GM19025 (cell line): ENCODE data around the gene ANKRD33B.

ENCODE experiments used
- ATAC-seq: cut with Tn5 transposase; IDR thresholded peaks from one replicate; pipeline ENCODE4 v1.9.1; 2021; ENCODE audit warnings: mild to moderate bottlenecking, low read depth, moderate library complexity; ENCODE audit not compliant: unreplicated experiment

The ANKRD33B gene

DNA sequence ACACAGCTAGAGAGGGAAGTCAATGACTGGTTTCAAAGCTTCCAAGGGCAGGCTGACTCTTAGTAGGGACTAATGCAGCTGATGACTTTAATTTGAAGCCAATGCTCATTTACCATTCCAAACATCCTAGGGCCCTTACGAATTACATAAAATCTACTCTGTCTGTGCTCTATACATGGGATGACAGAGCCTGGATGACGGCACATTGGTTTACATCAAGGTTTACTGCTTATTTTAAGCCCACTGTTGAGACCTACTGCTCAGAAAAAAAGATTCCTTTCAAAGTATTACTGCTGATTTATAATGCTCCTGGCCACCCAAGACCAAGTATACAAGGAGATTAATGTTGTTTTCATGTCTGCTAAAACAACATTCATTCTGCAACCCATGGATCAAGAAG lies 123.0 kb downstream of the ANKRD33B start:
- no peak for ATAC-seq

- ATAC-seq = no peak
These were observed 124.8 kb downstream of the ANKRD33B start for GRCh38 chr5:10688651-10689171.

GRCh38 chr5:10689391-10690081 lies 125.7 kb downstream of the ANKRD33B start:
- no peak for ATAC-seq

GRCh38 chr5:10690460-10691440 lies 126.9 kb downstream of the ANKRD33B start:
- ATAC-seq = no peak

- ATAC-seq = no peak
These were observed 128.2 kb downstream of the ANKRD33B start for GRCh38 chr5:10691826-10692785.

- peak; percentile 42 for ATAC-seq
These were observed 131.3 kb downstream of the ANKRD33B start for GRCh38 chr5:10695055-10695649.

DNA sequence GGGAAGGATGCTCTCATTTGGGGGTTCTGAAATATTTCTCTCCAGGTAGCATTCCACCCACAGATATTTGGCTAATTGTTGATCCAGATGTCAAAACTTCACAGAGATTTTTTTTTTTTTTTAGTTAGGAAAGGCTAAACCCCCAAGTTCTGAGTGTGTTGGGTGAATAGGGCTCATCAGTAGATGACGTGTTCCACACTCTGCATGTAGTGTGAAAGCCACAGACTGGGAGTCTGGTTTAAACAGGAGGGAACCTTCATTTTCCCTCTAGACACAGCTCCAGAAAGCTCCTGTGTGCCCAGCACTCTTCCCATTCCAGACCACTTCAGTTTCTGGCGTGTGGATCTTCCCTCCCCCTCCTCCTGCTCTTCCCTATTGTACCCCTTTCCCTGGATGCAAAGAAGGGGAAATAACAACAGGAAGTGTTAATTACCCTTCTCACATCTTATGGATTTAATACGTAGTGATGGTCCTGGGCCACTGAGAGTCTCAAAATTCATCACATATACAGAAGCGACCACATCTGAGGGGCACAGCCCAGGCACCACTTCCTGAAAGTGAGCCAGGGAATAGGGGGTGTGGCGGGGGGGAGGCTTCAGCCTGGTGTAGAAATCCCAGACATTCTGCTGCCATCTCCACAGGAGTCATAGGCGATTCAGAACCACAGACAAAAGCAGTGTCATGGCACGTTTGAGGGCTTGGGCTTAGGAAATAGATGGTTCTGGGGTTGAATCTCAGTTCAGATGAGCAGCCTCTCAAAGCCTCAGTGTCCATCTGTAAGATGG lies 132.1 kb downstream of the ANKRD33B start:
- no peak for ATAC-seq

DNA sequence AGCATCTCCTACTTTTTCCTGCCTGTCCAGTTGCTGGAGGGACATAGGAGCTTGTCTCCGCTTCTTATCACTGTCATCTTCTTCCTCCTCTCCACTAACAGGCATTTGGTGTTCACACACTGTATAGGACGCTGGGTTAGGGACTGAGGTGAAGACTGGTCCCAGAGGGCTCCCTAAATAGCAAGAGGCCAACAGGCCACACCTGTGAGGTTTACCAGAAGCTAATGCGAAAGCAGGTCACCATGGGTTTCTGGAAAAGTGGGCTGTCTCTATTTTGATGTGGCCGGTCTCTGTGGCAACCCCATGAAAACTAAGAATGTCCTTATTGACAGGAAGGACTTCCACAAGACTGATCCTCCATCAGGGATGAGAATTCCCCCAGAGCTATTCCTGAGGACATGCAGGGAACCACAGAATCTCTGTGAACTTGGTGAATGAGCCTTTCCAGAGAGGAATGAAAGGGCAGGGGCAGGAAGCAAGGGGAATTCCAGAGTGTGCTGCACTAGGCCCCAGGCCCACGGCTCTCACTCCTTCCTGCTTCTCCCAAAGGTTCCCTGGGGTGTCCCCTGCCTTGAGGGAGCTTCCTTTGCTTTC lies 135.5 kb downstream of the ANKRD33B start:
- peak; percentile 37 for ATAC-seq

- peak; percentile 55 for ATAC-seq
These were observed 136.1 kb downstream of the ANKRD33B start for GRCh38 chr5:10699987-10700386.

- no peak for ATAC-seq
These were observed 136.6 kb downstream of the ANKRD33B start for GRCh38 chr5:10700516-10700915.

DNA sequence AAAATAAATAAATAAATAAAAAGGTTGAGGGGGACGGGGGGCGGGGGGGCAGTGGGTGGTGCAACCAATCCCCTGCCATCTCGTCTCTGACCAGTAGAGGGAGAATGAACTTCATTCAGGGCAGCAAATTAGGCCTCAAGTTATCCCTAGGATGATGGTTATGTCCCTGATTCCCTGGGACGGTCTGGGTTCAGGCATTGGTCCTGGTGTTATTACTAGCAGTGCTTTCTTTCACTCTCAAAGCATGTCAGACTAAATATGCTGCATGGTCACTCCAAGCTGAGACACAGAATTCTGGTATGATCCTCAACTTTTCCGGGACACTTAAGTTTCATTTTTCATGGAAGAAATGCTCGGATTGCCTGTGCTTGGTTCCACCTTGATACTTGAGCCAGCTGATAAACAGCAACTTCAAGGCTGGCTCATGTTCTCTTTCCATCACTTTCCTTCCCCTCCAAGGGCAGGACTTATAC lies 137.7 kb downstream of the ANKRD33B start:
- ATAC-seq = no peak

DNA sequence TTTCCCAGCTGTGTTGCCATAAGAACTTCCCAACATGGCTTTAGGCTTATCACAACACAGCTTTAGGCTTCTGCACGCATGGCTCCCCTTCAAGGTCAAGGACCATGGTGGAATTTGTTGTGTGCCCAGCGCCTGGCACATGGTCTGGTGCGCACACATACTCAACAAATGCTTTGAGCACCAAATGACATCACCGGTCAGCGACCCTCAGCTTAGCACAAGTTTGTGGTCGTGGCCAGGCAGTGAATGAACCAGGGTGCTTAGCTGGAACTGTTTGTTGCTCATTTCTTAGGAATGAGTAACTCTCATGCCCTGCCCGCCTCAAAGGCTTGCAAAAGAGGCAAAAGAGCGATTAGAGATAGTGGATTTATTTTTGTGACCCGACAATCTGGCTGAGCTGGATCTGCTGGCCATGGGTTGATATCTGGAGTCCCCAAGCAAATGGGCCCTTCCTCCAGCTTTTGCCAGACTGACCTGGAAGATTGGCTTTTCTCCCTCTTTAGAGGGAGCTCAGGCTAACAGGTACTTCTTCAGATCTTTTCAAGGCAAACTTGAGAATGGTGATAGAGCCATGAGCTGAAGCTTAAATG lies 138.3 kb downstream of the ANKRD33B start:
- ATAC-seq = no peak

- no peak for ATAC-seq
These were observed 139.1 kb downstream of the ANKRD33B start for GRCh38 chr5:10702911-10703491.

- ATAC-seq = no peak
These were observed 139.8 kb downstream of the ANKRD33B start for GRCh38 chr5:10703676-10704075.

GRCh38 chr5:10704949-10705621 lies 141.2 kb downstream of the ANKRD33B start:
- no peak for ATAC-seq

DNA sequence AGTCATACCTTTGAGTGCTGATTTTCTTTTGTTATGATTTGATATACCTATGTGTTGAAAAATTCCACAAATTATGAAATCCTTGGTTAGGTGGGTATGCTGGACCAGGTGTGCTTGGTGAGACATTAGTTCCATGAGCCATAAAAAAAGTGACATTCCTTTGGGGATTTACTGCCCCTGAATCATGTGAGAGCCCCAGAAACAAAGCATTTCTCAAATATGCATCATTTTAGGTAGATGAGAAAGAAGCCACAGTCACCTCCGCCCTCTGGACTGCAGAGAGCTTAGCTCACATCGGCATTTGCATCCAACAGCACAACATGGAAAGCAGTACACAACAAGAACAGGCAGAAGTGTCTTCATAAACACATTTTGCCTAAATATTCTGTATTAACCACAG lies 141.9 kb downstream of the ANKRD33B start:
- no peak for ATAC-seq

DNA sequence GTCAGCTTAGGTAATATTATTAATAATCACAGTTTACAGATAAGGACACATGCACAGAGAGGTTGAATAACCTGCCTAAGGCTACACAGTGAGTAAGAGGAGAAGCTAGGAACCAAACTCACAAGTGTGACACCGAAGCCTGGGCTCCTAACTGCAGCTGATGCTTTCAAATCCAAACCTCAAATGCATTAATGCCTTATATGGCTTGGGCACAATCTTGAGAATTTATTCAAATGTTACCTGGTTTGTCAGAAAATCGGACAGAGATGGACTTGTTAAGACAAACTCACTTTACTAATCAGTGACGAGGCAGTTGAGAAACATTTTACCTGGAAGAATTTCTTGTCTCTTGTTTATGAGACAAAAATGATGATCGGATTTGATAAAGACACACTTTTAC lies 142.5 kb downstream of the ANKRD33B start:
- no peak for ATAC-seq
